ENCODE measurements around the gene PRCD.
A peak's percentile ranks its signal among the peaks of the same experiment; 100 is the strongest.

The PRCD gene

GRCh38 chr17:76527430-76528111, 12.3 kb upstream of the PRCD start:
- ATAC-seq, result peak; percentile 34
- TF ChIP-seq TCF4 (CRISPR knock-in tag; IDR thresholded peaks at IDR 0.05; ENCODE audit: borderline replicate concordance) (no peak), ZNF70 (CRISPR knock-in tag; IDR thresholded peaks at IDR 0.05) (no peak), SNAI2 (CRISPR knock-in tag; IDR thresholded peaks at IDR 0.05) (no peak), BACH2 (CRISPR knock-in tag; IDR thresholded peaks at IDR 0.05; ENCODE audit: borderline replicate concordance) (no peak), RARB (CRISPR knock-in tag; IDR thresholded peaks at IDR 0.05) (no peak), ZFP30 (CRISPR knock-in tag; IDR thresholded peaks at IDR 0.05) (no peak), CSDC2 (CRISPR knock-in tag; IDR thresholded peaks at IDR 0.05) (no peak), ZNF565 (CRISPR knock-in tag; conservative IDR thresholded peaks at IDR 0.05; ENCODE audit: low read depth) (no peak), PATZ1 (CRISPR knock-in tag; IDR thresholded peaks at IDR 0.05; ENCODE audit: borderline replicate concordance) (no peak), PPARA (CRISPR knock-in tag; IDR thresholded peaks at IDR 0.05; ENCODE audit: borderline replicate concordance) (no peak), ISL1 (CRISPR knock-in tag; IDR thresholded peaks at IDR 0.05) (no peak), ESRRG (CRISPR knock-in tag; IDR thresholded peaks at IDR 0.05) (no peak), GLIS3 (CRISPR knock-in tag; IDR thresholded peaks at IDR 0.05) (no peak), ZNF8 (CRISPR knock-in tag; IDR thresholded peaks at IDR 0.05) (no peak), ZFP3 (CRISPR knock-in tag; IDR thresholded peaks at IDR 0.05) (no peak), CREB5 (CRISPR knock-in tag; IDR thresholded peaks at IDR 0.05; ENCODE audit: low read depth) (no peak), POU6F1 (CRISPR knock-in tag; IDR thresholded peaks at IDR 0.05; ENCODE audit: borderline replicate concordance, low read depth) (no peak), TOX (CRISPR knock-in tag; IDR thresholded peaks at IDR 0.05; ENCODE audit: borderline replicate concordance) (no peak)

GRCh38 chr17:76528156-76528527, 11.7 kb upstream of the PRCD start:
- ATAC-seq, result no peak
- no peak for TF ChIP-seq CSRNP3 (CRISPR knock-in tag; IDR thresholded peaks at IDR 0.05)
- TF ChIP-seq ZC3H10 (CRISPR knock-in tag; IDR thresholded peaks at IDR 0.05), result no peak
- TF ChIP-seq SNAI2 (CRISPR knock-in tag; IDR thresholded peaks at IDR 0.05), result no peak
- TF ChIP-seq ZFP3 (CRISPR knock-in tag; IDR thresholded peaks at IDR 0.05), result no peak
- TF ChIP-seq BACH2 (CRISPR knock-in tag; IDR thresholded peaks at IDR 0.05; ENCODE audit: borderline replicate concordance), result no peak
- no peak for TF ChIP-seq PATZ1 (CRISPR knock-in tag; IDR thresholded peaks at IDR 0.05; ENCODE audit: borderline replicate concordance)
- no peak for TF ChIP-seq ISL1 (CRISPR knock-in tag; IDR thresholded peaks at IDR 0.05)
- TF ChIP-seq PPARA (CRISPR knock-in tag; IDR thresholded peaks at IDR 0.05; ENCODE audit: borderline replicate concordance), result no peak
- TF ChIP-seq CREB5 (CRISPR knock-in tag; IDR thresholded peaks at IDR 0.05; ENCODE audit: low read depth), result no peak
